HG03565 (cell line): ENCODE data around the gene HNRNPH1.

ENCODE experiments used
- ATAC-seq: cut with Tn5 transposase; IDR thresholded peaks from one replicate; pipeline ENCODE4 v1.9.1; 2021; ENCODE audit warnings: mild to moderate bottlenecking, moderate library complexity; ENCODE audit not compliant: unreplicated experiment

HNRNPH1 gene

DNA sequence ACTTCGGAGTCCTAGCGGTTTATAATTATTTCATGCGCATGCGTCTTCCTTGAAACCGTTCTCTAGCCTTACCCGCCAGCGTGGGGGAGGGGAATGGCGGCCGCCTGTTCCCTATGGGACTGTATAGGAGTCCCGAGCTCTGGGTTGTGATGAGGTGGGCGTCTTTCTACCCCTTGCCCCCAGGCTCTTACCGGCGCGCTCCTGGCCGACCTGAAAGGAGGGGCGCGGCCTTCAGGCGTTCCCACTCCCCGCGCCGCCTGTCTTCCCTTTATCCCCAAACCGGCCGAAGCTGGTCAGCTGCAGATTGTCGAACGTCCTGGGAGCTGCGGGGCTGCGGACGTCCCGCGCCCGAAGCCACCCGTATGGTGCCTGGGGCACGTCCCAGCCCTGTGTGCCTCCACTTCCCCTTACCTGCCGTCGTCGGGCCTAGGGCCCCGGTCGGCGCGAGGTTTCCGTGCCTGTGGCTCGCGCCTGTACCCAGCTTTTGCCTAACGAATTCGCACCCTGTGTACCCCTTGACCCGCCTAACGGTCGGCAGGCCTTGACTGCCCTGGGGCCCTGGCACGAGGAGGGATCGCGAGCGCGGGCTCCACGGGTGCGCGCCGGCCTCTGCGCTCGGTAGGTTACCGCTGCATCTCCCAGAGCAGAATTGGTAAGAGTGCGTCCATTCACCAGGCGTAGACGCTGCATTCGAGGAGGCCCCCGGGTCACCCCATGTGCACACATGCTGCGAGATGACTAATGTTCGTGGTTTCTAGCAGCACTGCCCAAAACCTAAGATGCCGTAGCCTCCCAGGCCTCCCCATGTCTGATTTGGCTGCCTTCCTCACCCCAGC is 653 bp upstream of the HNRNPH1 start:
- no peak for ATAC-seq

DNA sequence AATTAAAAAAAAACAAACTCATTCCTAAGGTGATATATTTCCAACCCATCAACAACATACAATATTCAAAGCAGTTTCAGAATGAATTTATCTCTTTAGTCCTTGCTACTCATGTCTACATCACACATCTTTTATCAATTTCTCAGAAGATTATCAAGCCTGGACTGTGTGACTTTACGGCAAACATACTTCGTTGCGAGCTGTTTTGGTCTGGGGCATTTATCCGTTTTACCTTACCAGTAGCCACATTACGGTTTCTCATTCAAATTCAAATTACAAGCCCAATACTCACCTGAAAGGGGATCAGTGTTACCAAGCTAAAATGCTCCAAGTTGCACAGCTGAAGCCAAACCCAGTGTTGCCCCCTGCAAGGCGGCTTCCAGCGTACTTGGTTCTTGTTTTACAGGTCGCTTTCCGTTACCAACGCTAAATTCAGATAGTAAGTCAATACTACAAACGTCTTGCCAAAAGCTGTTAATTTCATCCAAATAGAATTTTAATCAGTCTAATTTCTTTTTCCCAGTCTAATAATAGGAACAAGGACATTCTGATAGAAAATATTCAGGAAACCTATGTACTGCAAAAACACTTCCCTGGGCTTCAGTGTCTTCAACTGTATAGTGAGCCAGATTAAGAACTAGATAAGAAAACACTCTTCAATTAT is 1.8 kb downstream of the HNRNPH1 start:
- no peak for ATAC-seq

DNA sequence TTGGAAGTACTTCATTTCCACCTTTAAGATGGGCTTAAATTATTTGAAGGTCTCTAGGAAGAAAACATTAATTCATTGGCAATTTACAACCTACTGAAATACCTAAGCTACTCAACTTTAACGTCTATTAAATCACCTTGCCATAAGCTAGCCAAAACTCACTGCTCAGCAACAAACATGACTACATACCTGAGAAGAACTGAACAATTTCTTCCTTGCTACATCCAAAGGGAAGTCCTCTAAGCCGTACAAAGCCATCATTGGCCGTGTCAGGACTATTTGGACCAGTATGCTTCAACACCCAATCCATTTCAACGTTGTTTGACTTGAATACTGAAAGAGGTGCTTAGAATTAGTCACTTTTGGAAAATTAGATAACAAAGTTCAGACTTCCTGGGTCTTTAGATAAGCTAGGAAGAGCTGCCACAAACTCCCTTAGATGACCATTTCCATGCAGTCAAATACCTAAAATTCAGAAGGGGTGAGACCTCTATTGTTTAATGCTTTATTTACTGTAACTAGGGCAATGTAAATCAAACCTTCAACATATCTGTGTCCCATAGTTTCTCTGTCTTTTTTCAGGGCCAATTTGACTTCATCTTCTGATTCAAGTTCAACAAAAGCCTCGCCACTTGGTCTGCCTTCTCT is 2.6 kb downstream of the HNRNPH1 start:
- ATAC-seq: no peak

DNA sequence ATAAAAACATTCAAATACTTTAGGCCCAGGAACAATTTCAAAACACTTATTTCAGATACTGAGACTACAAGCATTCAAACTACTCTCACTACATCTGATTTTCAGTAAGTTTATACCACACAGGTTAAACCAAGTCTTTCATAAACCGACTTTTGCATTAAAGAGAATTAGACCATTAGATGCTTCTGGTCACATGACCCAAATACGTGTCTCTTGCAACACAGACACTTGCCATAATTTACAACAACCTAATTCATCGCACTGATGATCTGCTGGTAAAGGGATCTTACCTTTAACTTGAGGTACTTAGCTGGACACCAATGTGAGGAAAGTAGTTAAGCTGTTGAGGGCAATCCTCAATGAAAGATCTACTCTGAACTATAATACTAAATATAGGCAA is 3.2 kb downstream of the HNRNPH1 start:
- no peak for ATAC-seq

DNA sequence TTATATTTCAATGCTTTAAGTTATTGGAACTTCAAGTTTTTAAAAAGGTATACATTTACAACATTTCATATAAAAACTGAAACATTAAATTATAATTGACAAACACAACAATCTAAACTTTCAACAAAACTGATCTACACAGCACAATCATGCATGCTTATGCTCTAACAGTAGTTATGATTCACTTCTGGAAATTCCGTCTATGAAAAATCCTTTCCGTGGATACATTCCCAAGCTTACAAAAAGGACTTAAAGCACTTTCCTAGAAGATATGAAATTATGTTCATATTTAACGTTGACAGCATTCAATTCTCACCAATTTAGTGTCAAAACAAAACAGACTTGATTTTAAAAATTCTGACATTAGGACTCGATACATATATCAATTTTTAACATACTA is 3.7 kb downstream of the HNRNPH1 start:
- ATAC-seq: no peak

DNA sequence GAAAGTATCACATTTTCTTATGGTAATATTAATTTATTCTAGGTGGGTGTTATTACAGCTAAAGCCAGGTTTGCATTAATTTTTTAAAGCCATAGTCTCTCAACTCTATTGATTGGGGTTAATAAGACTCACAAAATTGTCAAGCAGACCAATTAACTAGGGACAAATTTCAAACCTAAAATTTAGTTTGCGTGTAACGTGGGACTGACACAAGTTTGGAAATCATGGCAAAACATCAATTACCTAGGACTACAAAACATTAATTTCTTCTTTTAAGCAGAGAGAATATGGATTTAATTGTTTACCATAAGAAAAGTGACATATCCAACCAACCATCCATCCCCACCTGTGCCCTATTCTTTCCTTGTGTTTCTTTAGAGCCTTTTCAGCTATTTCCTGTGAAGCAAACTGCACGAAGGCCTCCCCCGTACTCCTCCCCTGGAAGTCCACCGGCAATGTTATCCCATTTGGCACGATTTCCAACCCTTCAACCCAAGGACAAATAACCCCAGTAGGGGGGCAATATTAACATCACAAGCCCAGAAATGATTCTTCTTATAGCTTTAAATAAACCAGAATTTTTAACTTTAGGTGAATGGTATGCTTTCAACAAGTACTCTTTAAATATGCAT is 4.4 kb downstream of the HNRNPH1 start:
- no peak for ATAC-seq

DNA sequence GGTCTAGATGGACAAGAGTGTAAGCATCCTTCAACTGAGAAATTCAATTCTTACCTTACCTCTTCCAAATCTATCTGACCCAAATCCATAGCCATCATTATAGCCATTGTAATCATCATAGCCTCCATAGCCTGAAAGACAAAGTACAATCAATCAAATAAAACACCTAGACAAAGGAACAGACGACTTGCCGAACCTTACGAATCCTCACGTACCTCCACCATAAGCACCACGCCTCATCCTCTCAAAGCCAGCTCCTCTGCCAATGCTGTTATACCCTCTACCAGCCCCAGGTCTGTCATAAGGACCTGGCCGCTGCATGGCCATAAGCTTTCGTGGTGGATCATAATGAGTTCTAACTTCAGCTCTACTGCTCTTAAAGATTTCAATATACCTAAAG is 5.5 kb downstream of the HNRNPH1 start:
- no peak for ATAC-seq

DNA sequence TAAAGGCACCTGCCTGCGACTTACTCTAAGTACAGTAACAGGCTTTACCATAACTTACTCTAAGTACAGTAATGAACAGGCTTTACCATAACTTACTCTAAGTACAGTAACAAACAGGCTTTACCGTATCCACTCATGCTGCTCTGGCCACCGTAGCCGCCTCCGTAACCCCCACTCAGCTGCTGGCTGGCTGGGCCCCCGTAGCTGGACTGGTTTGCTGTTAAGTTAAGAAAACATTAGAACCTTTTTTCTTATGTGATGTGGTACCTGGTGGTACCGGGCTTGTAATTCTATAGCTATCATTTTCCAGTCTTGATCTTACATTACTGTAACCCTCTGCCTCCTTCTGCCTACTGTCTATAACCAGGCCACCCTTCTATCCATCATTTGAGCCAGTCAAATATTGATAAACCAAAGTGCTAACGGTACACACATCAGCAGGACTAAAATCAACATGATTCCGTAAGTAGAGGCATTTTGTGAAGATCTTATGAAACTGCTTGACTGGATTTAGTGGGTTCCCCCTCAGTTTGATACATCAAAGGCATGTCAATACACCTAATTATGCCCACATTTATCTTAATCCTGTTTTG is 7.4 kb downstream of the HNRNPH1 start:
- no peak for ATAC-seq

DNA sequence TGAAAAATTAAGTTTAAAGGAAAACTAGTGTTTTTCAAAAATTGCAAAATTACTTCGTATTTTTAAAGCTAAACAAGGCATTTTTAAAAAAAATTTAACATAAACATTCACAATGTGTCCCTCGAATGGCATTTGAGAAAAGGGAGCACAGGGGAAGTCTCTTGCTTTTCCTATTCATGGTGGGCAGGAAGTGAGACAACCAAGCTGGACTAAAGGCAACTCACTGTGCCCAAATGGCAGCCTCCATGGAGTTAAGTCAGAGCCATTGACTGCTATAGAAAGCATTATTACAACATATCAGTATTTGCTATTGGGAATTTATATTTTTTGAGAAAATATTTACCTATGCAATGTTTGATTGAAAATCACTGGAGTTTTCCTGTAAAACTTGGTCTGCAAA is 8.3 kb downstream of the HNRNPH1 start:
- ATAC-seq: no peak

DNA sequence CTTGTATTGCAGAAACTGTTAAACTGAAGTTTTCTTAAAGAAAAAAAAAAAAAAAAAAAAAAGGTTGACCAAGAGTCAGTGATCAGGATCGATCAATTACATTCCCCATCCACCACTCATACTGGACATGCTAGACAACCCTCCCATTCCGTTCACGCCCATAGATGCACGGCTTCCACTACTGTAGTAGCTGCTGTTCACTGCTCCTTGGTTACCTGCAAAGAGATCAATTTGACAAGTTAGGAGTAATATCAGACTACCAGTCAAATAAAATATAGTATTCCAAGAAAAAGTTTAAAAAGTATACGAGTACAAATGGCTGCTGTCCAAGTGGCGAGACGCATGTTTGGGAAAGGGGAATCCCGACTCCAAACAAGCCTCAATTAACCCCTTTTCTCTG is 8.7 kb downstream of the HNRNPH1 start:
- ATAC-seq: no peak

DNA sequence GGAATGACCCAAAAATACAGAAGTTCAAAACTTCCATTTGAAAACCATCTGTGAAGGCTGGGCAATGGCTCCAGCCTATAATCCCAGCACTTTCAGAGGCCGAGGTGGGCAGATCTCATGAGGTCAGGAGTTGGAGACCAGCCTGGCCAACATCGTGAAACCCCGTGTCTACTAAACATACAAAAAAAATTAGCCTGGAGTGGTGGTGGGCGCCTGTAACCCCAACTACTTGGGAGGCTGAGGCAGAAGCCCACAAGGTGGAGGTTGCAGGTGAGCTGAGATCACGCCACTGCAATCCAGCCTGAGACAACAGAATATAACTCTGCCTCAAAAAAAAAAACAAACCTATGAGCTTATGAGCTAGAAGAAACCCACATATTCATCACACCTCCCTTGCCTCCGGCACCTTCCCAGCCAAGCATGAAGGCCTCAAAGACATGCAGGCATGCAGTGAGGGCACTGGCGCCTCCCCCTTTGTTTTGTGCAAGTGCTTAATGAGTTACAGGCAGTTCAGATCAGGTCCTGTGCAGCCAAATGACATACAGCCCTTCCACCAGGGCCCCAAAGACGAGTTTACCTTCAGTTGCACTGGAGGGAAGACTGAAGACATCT is 9.9 kb downstream of the HNRNPH1 start:
- no peak for ATAC-seq

DNA sequence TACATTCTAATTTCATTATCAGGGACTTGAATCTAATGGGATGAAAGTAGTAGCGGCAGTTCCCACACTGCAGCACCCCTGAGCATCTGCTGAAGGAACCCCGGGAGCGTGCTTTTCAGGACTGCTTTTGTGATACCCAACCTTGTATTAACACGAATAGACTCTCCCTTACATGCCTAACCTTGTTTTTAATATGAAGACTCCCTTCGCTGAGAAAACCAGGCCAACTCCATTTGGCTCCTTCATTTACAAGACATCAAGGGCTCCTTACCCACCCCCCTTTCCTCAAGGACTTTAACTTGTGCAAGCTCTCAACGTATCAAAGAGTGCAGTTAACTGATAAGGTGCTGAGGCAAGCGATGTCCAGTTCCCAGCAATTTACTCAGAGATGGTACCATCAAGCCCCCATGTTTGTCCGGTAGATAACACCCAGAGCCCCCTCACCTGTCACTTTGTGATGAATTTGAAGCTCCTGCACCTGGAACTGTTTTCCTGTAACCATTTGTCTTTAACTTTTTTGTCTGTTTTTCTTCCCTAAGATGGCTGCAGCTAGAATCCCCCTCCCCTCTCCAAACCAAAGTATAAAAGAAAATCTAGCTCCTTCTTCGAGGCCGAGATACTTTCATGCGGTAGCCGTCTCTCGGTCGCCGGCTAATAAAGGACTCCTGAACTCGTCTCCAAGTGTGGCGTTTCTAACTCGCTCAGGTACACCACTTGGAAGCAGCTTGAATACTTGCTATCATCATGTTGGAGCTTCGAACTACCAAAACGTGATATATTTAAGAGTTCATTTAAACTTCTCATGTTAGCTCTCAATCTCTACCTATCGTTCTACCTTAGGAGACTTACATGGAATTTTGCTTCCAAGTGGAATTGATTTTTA is 10.7 kb downstream of the HNRNPH1 start:
- no peak for ATAC-seq

DNA sequence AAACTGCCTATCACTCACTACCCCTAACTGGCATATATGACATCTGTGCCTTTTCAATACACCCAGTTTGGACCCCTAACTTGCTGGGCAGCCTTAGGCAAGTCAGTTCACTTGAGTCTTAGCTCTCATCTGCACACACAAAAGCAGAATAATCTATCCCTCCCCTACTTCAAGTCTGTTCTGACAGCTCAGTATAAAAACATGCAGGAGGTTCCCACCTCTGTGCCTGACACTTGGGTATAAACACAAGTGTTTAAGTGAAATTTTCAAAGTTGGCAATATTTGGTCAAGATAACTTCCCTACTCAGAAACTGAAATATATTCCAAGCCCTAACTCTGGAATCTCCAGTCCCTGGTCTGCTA is 12.6 kb downstream of the HNRNPH1 start:
- no peak for ATAC-seq

DNA sequence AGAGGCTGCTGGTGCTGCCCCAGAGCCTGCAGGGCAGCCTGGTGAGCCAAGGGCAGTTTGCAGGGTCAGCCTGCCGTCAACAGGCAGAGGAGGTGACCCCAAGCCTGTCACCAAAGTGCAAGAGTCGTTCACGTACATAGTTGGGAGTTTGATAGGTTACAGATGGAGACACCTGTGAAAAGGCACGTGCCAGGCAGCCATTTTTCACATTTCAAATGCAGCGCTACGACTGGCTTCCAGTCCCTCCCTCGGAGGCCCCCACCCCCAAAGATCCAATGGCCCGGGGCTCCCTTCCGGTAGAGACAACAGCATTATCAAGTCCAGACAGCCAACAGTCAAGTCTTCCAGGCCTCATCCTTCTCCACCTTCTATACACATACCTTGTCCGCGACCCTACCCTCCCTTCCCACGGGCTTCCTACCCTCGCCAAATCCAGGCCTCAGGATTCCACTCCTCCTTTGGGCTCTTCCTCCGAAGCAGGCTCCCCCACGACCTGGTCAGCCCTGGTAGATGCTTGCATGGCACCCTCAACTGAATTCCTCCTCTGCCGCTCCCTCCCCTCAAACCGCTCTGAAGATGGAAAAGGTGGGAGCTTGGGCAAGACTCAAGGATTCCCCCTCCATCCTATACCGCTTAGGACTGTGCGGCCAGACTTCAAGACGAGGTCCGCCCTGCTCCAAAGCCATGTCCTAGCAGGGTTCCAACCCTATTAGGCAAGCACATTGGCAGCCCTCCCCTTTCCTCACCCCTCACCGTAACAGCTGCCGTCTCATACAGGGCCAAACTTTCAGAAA is 13.2 kb downstream of the HNRNPH1 start:
- ATAC-seq: no peak

DNA sequence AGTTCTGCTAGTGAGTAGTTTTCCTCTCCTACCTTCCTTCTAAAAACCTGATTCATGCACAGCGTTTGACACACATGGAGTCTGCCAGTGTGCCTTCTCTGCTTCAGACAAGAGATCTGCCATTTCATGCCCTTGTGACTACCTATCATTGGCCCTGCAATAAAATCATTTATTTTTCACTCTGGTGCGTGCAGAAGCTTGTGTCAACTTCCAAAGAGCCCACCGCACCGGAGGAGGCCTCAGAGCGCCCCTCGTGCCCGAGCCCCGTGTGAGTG is 13.7 kb downstream of the HNRNPH1 start:
- no peak for ATAC-seq

DNA sequence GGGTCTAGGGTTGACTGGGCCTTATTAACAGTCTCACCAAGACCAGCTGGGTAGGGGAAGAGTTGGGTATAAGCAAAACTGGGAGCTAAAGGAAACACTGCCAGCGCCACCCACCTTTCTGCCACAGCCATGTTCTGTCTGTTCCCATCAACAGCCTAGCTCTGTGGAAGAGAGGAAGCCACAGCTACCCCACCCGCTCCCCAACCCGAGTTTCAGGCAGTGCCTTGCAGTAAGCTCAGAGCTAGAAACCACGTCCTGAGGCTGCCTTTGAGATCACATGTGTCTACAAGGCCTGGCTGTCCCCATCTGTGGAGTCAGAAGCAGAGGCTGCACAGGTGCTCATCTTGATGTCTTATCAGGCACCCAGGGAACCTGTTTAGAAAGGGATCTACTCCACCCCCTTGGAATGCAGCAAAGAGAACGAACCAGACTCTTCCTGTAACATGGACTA is 15.3 kb downstream of the HNRNPH1 start:
- ATAC-seq: no peak

DNA sequence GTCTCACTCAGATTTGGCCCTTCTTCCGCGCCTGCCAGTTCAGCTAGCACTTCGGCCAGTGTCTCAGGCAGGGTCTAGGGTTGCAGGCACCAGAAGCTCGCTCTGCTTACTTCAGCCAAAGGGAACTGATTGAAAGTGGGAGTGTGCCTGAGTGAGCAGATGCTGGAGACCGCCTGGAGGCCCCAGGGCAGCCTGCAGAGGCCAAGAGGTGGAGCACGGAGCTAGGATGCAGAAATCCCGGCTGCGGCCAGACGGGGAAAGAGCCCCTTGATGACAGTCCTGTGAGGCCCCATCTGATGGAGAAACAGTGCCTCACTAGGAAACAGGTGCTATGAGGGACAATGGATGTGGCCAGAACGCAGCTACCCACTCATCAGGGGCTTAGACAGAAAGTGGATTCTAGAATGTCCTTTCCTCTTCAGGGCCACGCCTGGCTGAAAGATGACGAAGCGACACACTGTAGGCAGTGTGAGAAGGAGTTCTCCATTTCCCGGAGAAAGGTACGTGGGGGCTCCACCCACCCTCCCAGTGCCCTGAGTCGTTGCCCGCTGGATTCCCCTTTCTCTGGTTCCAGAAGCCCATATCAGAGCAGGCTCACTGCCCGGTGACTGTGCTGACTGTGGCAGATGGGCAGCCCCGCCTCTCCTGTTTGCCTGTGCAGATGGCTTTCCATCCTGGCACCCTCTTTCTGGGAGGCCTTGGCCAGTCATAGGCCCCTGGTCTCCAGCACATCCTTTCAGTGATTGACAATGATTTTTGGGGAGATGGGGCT is 16.1 kb downstream of the HNRNPH1 start:
- ATAC-seq: no peak

DNA sequence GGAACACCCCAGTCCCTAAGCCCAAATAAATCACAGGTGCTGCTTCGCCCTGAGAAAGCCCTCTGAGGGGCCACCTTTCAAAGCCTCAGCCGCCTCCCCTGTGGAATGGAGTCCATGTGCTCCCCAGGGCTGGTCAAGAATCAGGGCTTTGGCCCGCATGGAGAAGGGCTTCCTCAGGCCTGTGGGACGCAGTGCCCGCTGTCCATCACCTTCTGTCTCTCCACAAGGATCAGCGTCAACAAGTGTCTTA is 16.6 kb downstream of the HNRNPH1 start:
- ATAC-seq: no peak
